HL-60/S4 (cell line): ENCODE measurements around the gene IFT52.
"Not testable (repeated sequence)": the region's sequence is repeated elsewhere in the genome, so short reads cannot be mapped to it uniquely, and the experiment has no call there.

Experiments
- in situ Hi-C: fragments of 300-500 bp; cut with MboI; formaldehyde crosslinking; loops from 2 replicates; pipeline ENCODE4 v1.14.3; 2022; ENCODE audit warnings: low sequenced_read_pairs

The IFT52 gene

DNA sequence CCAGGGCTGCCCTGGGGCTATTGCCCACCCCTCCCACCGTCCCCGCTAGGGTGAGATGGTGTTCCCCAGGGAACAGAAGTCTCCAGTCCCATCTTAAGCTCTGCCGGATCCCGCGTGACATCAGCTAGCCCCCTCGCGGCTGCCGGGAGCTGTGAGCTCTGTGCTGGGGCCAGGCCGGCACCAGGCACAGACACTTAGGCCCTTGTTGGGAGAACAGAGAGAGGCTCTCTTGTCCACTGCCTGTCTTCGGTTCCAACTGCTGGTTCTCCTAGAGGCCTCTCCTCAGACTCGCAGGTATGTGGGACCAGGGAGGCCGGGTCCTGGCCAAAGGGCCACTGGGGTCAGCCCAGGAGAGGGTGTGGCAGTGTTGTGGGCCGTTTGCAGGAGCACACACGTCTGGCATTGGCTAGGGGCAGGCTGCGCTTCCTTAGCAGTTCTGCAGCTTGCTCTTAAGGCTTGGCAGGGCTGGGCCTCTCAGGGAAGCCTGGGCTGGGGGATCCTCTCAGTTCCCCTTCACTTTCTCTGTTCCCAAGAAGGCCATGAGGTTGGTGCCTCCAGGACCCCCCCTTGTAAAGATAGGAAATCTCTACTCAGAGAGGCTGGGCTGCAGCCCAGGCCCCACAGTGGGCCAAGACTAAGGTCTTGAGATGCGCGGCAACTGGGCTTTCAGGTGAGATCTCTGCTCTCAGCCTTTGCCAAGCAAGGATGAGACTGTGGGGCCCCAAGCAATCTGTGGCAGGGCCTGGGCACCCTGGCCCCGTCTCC is 25.6 kb upstream of the IFT52 start:
- in situ Hi-C loops: no loop called here

DNA sequence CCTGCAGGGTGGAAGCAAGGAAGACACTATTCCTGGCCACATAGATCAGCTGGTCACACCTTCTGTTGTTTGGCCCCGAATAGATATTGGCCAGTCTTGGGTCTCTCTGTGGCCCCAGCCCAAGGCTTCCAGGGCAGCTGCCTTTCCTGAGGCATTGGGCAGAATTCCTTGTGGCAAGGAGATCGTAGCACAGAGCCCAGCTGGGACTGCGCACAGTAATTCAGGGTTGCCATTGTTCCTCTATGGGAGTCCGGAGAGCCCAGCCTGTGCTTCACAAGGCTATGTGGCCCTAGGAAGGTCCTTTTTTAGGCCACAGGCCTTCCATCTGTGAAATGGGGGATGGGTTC is 25.0 kb upstream of the IFT52 start:
- in situ Hi-C loops: no loop called here

- in situ Hi-C loops: no loop called here
These were observed 23.3 kb upstream of the IFT52 start for GRCh38 chr20:43567477-43567876.

DNA sequence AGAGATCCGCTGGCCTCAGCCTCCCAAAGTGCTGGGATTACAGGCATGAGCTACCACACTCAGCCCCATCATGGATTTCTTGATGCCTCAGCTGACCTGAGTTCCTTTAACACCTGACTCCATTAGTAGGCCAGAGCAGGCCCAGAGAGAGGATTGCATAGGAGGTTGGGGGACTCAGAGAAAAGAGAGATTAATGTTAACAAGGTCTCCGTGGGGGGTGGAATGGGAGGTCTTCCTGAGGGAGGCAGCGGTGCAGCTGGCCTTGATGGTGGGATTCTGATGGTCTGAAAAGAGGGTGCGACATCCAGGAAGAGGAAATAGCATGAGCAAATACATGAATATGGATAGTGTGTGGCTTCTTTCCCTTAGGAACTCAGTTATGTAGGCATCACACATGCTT is 22.0 kb upstream of the IFT52 start:
- in situ Hi-C loops: no loop called here

DNA sequence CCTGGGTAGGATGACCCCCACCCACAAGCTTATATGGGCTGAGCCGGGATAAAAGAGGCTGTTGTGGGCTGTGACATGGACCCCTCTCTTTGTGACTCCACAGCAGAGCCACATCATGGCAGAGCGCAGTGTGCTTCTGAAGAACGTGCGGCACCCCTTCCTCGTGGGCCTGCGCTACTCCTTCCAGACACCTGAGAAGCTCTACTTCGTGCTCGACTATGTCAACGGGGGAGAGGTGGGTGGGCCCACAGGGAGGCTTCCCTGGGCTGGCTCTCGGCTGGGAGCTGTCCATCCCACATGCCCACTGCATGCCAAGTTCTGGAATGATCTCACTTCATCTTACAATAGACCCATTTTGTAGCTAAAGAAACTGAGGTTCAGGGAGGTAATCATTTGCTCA is 21.5 kb upstream of the IFT52 start:
- in situ Hi-C loops: no loop called here

GRCh38 chr20:43570496-43570895 is 20.2 kb upstream of the IFT52 start:
- in situ Hi-C loops: no loop called here

DNA sequence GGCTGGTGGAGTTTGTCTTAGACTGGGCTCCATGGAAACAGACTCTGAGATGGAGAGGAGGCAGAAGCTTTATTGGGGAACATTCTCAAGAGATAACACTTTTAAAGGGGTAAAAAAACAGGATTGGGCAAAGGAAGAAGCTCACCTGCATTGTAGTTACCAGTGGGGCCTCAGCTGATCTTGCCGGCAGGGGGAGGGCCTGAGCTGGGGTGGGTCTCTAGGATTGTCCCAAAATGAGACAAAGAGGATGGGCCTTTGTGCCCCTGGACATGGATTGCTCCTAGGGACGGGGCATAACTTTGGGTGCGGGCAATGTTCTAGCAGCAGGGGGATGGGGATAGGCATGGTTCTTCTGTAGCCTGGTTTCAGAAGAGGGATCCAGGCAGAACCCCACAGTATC is 19.4 kb upstream of the IFT52 start:
- in situ Hi-C loops: no loop called here

DNA sequence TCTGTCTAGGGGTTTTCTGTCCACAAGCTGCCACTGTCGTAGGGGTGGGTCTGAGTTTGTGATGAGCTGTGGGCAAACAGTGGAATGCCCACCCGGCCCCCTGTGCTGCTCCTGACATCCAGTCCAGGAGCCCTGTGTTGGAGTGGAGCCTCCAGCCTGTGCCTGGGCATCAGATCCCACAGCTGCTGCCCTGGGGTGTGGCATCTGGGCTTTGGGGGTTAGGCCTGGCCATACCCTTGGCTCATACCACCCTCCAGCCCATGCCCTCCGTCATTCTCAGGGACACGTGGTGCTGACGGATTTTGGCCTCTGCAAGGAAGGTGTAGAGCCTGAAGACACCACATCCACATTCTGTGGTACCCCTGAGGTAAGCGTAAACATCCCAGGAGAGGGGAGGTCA is 19.0 kb upstream of the IFT52 start:
- in situ Hi-C loops: no loop called here

- in situ Hi-C loops: no loop called here
These were observed 17.8 kb upstream of the IFT52 start for GRCh38 chr20:43572891-43573290.

DNA sequence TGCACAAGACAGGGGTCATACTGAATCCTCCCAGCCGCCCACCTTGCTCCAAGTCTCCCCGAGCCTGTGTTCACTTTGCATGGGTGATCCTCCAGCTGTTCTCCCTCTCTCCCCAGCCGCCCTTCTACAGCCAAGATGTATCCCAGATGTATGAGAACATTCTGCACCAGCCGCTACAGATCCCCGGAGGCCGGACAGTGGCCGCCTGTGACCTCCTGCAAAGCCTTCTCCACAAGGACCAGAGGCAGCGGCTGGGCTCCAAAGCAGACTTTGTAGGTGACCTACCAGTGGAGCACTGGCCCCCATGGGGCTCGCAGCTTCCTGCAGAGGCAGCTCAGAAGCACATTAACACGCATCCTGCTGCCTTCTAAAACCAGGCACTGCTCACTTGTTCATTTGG is 14.6 kb upstream of the IFT52 start:
- in situ Hi-C loops: no loop called here

- in situ Hi-C loops: no loop called here
These were observed 10.6 kb upstream of the IFT52 start for GRCh38 chr20:43579861-43580793.

DNA sequence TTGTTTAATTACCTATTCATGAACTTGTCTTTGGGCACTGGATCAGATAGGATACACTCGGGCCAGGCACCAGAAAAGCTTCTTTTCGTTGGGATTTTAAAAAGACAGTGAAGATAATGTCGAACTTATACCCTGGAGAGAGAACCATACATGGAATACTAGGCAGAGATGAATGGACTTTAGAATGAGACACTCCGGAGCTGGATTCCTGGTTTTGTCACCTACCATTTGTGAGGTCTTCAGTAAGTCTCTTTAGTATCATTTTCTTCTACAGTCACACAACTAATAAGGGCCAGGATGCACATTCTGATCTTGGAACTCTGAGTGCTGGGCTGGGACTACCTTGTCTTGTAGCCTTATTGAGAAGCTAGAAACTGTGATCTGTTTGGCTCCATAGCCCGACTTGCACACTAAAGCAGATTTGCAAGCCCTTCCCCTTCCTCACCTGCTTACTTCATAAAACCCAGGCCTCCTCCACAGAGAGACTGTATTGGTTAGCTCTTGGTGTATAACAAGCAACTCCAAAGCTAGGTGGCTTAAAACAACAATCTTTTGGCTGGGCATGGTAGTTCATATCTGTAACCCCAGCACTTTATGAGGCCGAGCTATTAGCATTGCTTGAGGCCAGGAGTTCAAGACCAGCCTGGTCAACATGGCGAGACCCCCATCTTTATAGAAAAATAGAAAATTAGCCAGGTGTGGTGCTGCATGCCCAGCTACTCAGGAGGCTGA is 7.4 kb upstream of the IFT52 start:
- in situ Hi-C loops: no loop called here

GRCh38 chr20:43583982-43584432 is 6.7 kb upstream of the IFT52 start:
- in situ Hi-C loops: no loop called here

DNA sequence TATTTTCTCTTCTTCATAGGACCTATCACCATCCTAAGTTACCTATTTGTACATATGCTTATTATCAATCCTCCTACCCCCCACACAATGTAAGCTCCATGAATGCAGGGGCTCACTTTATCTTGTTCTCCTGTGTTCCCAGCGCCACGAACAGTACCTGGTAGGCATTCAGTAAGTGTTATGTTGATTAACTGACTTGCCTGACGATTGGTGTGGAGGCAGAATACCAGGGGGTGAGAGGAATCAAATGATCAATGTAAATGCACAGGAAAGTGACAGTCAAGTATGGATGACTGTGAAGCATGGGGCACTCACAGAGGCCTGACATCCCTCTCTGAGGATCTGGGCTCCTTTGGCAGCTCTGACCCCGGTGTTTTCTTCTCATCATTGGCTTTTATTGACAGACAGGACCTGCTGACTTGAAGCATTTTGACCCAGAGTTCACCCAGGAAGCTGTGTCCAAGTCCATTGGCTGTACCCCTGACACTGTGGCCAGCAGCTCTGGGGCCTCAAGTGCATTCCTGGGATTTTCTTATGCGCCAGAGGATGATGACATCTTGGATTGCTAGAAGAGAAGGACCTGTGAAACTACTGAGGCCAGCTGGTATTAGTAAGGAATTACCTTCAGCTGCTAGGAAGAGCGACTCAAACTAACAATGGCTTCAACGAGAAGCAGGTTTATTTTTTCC is 6.1 kb upstream of the IFT52 start:
- in situ Hi-C loops: no loop called here

- in situ Hi-C loops: no loop called here
These were observed 4.1 kb upstream of the IFT52 start for GRCh38 chr20:43586641-43587040.

DNA sequence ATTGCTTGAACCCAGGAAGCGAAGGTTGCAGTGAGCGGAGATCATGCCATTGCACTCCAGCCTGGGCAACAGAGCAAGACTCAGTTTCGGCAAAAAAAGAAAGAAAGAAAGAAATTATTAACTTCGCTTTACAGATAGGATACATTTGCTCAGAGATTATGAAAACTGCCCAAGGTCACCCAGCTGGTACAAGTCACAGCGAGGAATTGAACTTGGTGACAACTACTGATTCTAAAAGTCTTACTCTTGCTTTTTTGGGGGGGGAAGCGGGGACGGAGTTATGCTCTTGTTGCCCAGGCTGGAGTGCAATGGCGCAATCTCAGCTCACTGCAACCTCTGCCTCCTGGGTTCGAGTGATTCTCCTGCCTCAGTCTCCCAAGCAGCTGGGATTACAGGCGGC is 2.2 kb upstream of the IFT52 start:
- in situ Hi-C loops: not testable (repeated sequence)

DNA sequence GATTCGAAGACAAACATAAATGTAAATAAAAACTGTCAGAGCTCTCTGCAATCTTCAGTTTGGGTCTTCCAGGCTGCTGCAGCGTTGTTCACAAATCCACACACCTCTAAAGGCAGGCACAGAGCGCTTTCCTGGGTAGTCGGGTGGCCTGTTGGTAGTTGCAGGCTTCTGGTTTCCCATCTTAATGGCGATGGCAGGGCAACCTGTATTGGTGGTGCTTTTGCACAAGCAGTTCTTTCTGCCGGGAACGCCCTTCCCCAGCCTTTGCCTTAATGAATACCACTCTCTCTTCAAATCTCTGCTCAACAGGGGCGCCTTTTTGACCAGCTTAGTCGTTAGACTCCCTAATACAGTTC is 723 bp upstream of the IFT52 start:
- in situ Hi-C loops: no loop called here

DNA sequence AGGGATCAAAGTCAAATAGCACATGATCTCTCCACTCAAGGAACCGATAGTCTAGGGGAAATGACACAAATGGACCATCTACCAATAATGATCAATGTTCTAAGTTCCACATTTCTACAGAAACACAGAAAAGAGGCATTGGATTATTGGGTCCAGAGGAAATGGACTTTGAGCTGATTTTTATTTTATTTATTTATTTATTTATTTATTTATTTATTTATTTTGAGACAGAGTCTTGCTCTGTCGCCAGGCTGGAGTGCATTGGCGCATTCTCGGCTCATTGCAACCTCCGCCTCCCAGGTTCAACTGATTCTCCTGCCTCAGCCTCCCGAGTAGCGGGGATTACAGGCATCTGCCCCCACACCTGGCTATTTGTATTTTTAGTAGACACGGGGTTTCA is 11.2 kb downstream of the IFT52 start:
- in situ Hi-C loops: not testable (repeated sequence)

- in situ Hi-C loops: no loop called here
These were observed 12.4 kb downstream of the IFT52 start for GRCh38 chr20:43603124-43603523.

DNA sequence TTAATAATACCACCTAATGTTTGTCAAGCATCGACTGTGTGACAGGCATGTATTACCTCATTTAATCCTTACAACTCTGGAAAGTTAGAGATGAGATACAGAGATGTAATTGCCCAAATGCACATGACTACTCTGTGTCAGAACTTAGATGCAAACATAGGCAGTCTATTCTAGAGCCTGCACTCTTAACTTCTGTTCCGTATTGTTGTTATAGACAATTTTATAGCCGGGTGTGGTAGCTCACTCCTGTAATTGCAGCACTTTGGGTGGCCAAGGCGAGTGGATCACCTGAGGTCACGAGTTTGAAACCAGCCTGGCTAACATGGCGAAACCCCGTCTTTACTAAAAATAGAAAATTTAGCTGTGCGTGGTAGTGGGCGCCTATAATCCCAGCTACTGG is 15.0 kb downstream of the IFT52 start:
- in situ Hi-C loops: no loop called here

GRCh38 chr20:43607278-43607677 is 16.5 kb downstream of the IFT52 start:
- in situ Hi-C loops: not testable (repeated sequence)
